Keratinocyte (primary cell): ENCODE data around the gene UBE4B.

Experiments
- EZH2 ChIP-seq: IDR thresholded peaks from one replicate; pipeline ENCODE4 v1.6.1; 2012; ENCODE audit warnings: inconsistent platforms, mild to moderate bottlenecking, low read length, moderate library complexity
- TF ChIP-seq, protein P1 (sequence below), 3 experiments: IDR thresholded peaks in 1 of 3; conservative IDR thresholded peaks in 1 of 3; optimal IDR thresholded peaks in 1 of 3; 2 replicates in 2 of 3; 3 replicates in 1 of 3; pipeline versions ENCODE3 to v1.5.1; 2011; ENCODE audit warnings: low read length in 3 of 3, mild to moderate bottlenecking in 3 of 3, moderate library complexity in 2 of 3, control low read depth in 1 of 3, inconsistent platforms in 1 of 3; ENCODE audit not compliant: insufficient read depth in 2 of 3; ENCODE audit errors: extremely low read depth in 1 of 3

DNA sequence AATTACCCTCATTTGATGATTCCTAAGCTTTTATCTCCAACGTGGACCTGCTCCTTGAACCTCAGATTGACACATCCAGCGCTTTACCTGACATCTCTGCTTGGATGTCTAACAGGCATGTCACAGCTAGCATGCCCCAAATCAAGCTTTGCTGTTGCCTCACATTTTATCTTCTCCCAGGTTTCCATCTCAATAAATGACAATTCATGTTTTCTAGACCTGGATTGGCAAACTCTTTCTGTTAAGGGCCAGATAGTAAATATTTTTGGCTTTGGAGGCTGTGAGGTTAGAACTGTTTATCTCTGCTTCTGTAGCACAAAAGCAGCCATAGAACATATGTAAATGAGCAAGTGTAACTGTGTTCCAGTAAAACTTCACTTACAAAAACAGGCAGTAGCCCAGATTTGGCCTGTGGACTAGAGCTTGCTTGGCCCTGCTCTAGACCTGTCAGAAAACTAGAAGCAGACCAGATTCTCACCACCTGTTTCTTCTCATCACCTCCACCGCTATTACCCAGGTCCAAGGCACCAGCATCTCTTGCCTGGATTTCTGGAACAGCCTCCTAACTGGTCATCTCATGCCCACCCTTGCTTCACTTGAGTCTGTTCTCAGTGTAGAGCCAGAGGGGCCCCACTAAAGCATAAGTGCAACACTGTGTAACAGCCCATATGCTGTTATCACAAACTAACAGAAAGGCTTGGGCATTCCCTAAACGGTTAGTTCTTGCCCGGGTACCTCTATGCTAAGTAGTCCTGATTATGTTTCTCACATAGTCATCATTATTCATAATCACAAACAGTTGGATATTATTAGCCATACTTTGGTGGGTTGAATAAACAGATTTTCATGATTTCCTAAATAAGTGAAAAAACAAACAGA, 42.3 kb downstream of the UBE4B start:
- TF ChIP-seq EZH2 = no peak
- TF ChIP-seq, protein P1, sequence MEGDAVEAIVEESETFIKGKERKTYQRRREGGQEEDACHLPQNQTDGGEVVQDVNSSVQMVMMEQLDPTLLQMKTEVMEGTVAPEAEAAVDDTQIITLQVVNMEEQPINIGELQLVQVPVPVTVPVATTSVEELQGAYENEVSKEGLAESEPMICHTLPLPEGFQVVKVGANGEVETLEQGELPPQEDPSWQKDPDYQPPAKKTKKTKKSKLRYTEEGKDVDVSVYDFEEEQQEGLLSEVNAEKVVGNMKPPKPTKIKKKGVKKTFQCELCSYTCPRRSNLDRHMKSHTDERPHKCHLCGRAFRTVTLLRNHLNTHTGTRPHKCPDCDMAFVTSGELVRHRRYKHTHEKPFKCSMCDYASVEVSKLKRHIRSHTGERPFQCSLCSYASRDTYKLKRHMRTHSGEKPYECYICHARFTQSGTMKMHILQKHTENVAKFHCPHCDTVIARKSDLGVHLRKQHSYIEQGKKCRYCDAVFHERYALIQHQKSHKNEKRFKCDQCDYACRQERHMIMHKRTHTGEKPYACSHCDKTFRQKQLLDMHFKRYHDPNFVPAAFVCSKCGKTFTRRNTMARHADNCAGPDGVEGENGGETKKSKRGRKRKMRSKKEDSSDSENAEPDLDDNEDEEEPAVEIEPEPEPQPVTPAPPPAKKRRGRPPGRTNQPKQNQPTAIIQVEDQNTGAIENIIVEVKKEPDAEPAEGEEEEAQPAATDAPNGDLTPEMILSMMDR (optimal IDR thresholded peaks at IDR 0.05 in 1 of 3, IDR thresholded peaks at IDR 0.05 in 1 of 3, conservative IDR thresholded peaks at IDR 0.05 in 1 of 3; ENCODE audit: extremely low read depth in 1 of 3, insufficient read depth in 2 of 3, low read length in 3 of 3) = no peak
